Stimulated activated effector memory CD8-positive, alpha-beta T cell treated with anti-CD3 and anti-CD28 coated beads, Interleukin-12 subunit alpha, Interleukin-12 subunit beta, amount 100 ng/mL, for 72 hours (primary cell): ENCODE measurements around the gene MAML3.

Experiments used
- ATAC-seq: fragments of 150-1000 bp; cut with Tn5 transposase; 2 replicates; pipeline ENCODE4 v1.10.0; 2021
- DNase-seq, 2 donors: peaks; one replicate each; pipeline ENCODE4 v3.0.0; 2021 to 2022; ENCODE audit warnings: low spot score in 2 of 2
- H3K27ac Mint-ChIP-seq: one replicate; pipeline ENCODE4 v1.8.0; 2022; ENCODE audit warnings: mild to moderate bottlenecking, mixed read lengths
- H3K36me3 Mint-ChIP-seq: one replicate; pipeline ENCODE4 v1.8.0; 2022; ENCODE audit warnings: mild to moderate bottlenecking, mixed read lengths
- H3K4me1 Mint-ChIP-seq: one replicate; pipeline ENCODE4 v1.8.0; 2022; ENCODE audit warnings: mixed read lengths
- H3K4me3 Mint-ChIP-seq: one replicate; pipeline ENCODE4 v1.8.0; 2022; ENCODE audit warnings: mild to moderate bottlenecking, mixed read lengths
- H3K9me3 Mint-ChIP-seq: one replicate; pipeline ENCODE4 v1.8.0; 2022; ENCODE audit warnings: mixed read lengths

Gene MAML3

GRCh38 chr4:140106289-140106844 is 47.6 kb downstream of the MAML3 start:
- H3K4me1 Mint-ChIP-seq = peaks cover 36% of the 10 kb centered on the region
- no peak overlapping the region for H3K4me3 Mint-ChIP-seq
- H3K36me3 Mint-ChIP-seq = peaks cover 17% of the 10 kb centered on the region
- no peak overlapping the region for H3K27ac Mint-ChIP-seq
- DNase-seq (no peak), ATAC-seq (no peak)
- H3K9me3 Mint-ChIP-seq = no peaks in the 10 kb centered on the region

- Mint-ChIP-seq H3K4me1 (peaks cover 36% of the 10 kb centered on the region), H3K27ac (no peak overlapping the region), H3K36me3 (peaks cover 17% of the 10 kb centered on the region), H3K4me3 (no peak overlapping the region), H3K9me3 (no peaks in the 10 kb centered on the region)
- ATAC-seq (no peak), DNase-seq (no peak)
Observed at GRCh38 chr4:140105436-140105835, 48.5 kb downstream of the MAML3 start.

- ATAC-seq (peak; percentile 98), DNase-seq (peak; percentile 28 to 72)
- H3K9me3 Mint-ChIP-seq = no peaks in the 10 kb centered on the region
- peaks cover 49% of the 10 kb centered on the region for H3K4me1 Mint-ChIP-seq
- H3K27ac Mint-ChIP-seq = peak overlapping the region; percentile 88
- peak overlapping the region; percentile 42 for H3K4me3 Mint-ChIP-seq
- peaks cover 17% of the 10 kb centered on the region for H3K36me3 Mint-ChIP-seq
Observed at GRCh38 chr4:140103676-140104075, 50.3 kb downstream of the MAML3 start.

GRCh38 chr4:140102421-140102820 is 51.6 kb downstream of the MAML3 start:
- ATAC-seq (peak; percentile 31), DNase-seq (no peak)
- Mint-ChIP-seq H3K4me1 (peaks cover 48% of the 10 kb centered on the region), H3K27ac (peak overlapping the region; percentile 38), H3K4me3 (no peak overlapping the region), H3K36me3 (peaks cover 17% of the 10 kb centered on the region), H3K9me3 (no peaks in the 10 kb centered on the region)

GRCh38 chr4:140100771-140101170 is 53.2 kb downstream of the MAML3 start:
- no peaks in the 10 kb centered on the region for H3K9me3 Mint-ChIP-seq
- H3K36me3 Mint-ChIP-seq = peaks cover 18% of the 10 kb centered on the region
- no peak overlapping the region for H3K4me3 Mint-ChIP-seq
- peaks cover 59% of the 10 kb centered on the region for H3K4me1 Mint-ChIP-seq
- H3K27ac Mint-ChIP-seq = no peak overlapping the region
- ATAC-seq = no peak
- DNase-seq = no peak

GRCh38 chr4:140099983-140100382 is 54.0 kb downstream of the MAML3 start:
- H3K36me3 Mint-ChIP-seq = peaks cover 15% of the 10 kb centered on the region
- H3K27ac Mint-ChIP-seq = no peak overlapping the region
- H3K9me3 Mint-ChIP-seq = no peaks in the 10 kb centered on the region
- peak overlapping the region; percentile 4 for H3K4me3 Mint-ChIP-seq
- no peak for ATAC-seq
- DNase-seq = no peak
- H3K4me1 Mint-ChIP-seq = peaks cover 64% of the 10 kb centered on the region

- Mint-ChIP-seq H3K4me1 (peaks cover 67% of the 10 kb centered on the region), H3K36me3 (peaks cover 10% of the 10 kb centered on the region), H3K9me3 (no peaks in the 10 kb centered on the region), H3K4me3 (no peak overlapping the region), H3K27ac (peak overlapping the region; percentile 21)
- DNase-seq (no peak), ATAC-seq (no peak)
Observed at GRCh38 chr4:140098455-140099160, 55.4 kb downstream of the MAML3 start.

- no peak for DNase-seq
- Mint-ChIP-seq H3K4me1 (peaks cover 59% of the 10 kb centered on the region), H3K4me3 (no peak overlapping the region), H3K36me3 (peaks cover 6% of the 10 kb centered on the region), H3K27ac (no peak overlapping the region), H3K9me3 (no peaks in the 10 kb centered on the region)
- ATAC-seq = no peak
Observed at GRCh38 chr4:140097572-140097971, 56.4 kb downstream of the MAML3 start.

- no peak for ATAC-seq
- H3K4me3 Mint-ChIP-seq = peak overlapping the region; percentile 61
- peak overlapping the region; percentile 90 for H3K27ac Mint-ChIP-seq
- peaks cover 55% of the 10 kb centered on the region for H3K4me1 Mint-ChIP-seq
- DNase-seq = no peak
- H3K36me3 Mint-ChIP-seq = peaks cover 6% of the 10 kb centered on the region
- no peaks in the 10 kb centered on the region for H3K9me3 Mint-ChIP-seq
Observed at GRCh38 chr4:140096921-140097320, 57.1 kb downstream of the MAML3 start.

GRCh38 chr4:140096483-140096861 is 57.5 kb downstream of the MAML3 start:
- peaks cover 6% of the 10 kb centered on the region for H3K36me3 Mint-ChIP-seq
- H3K9me3 Mint-ChIP-seq = no peaks in the 10 kb centered on the region
- DNase-seq (no peak), ATAC-seq (peak; percentile 38)
- H3K4me1 Mint-ChIP-seq = peaks cover 55% of the 10 kb centered on the region
- peak overlapping the region; percentile 90 for H3K27ac Mint-ChIP-seq
- peak overlapping the region; percentile 61 for H3K4me3 Mint-ChIP-seq

- Mint-ChIP-seq H3K9me3 (no peaks in the 10 kb centered on the region), H3K4me1 (peaks cover 55% of the 10 kb centered on the region), H3K4me3 (peak overlapping the region; percentile 61), H3K27ac (peak overlapping the region; percentile 90), H3K36me3 (peaks cover 6% of the 10 kb centered on the region)
- DNase-seq (peak; percentile 30 to 65), ATAC-seq (peak; percentile 98)
Observed at GRCh38 chr4:140095694-140096482, 58.1 kb downstream of the MAML3 start.

GRCh38 chr4:140094438-140095420 is 59.3 kb downstream of the MAML3 start:
- peak overlapping the region; percentile 61 for H3K4me3 Mint-ChIP-seq
- DNase-seq = no peak
- peaks cover 48% of the 10 kb centered on the region for H3K4me1 Mint-ChIP-seq
- no peak for ATAC-seq
- peaks cover 6% of the 10 kb centered on the region for H3K36me3 Mint-ChIP-seq
- H3K9me3 Mint-ChIP-seq = no peaks in the 10 kb centered on the region
- H3K27ac Mint-ChIP-seq = peak overlapping the region; percentile 90

- peaks cover 29% of the 10 kb centered on the region for H3K4me1 Mint-ChIP-seq
- peaks cover 6% of the 10 kb centered on the region for H3K36me3 Mint-ChIP-seq
- no peak overlapping the region for H3K4me3 Mint-ChIP-seq
- H3K9me3 Mint-ChIP-seq = no peaks in the 10 kb centered on the region
- no peak for ATAC-seq
- H3K27ac Mint-ChIP-seq = peak overlapping the region; percentile 69
- DNase-seq = no peak
Observed at GRCh38 chr4:140092094-140092851, 61.7 kb downstream of the MAML3 start.

GRCh38 chr4:140091305-140091704 is 62.7 kb downstream of the MAML3 start:
- ATAC-seq = no peak
- Mint-ChIP-seq H3K36me3 (peaks cover 3% of the 10 kb centered on the region), H3K4me1 (peaks cover 20% of the 10 kb centered on the region), H3K9me3 (no peaks in the 10 kb centered on the region), H3K4me3 (no peak overlapping the region), H3K27ac (no peak overlapping the region)
- no peak for DNase-seq
